ENCODE results near the gene BMPR1A. TPM values are rescaled to one million over a fixed set of nuclear protein-coding genes. Genes with fewer than 3 reads are reported as not detected.

The BMPR1A gene
- total and polyA plus RNA-seq, 9 of the 15 experiments (the other 6 are each of a cell fraction or from before 2014, with no cell fraction given): 1.6 to 17.5 (median 9.1) TPM

DNA sequence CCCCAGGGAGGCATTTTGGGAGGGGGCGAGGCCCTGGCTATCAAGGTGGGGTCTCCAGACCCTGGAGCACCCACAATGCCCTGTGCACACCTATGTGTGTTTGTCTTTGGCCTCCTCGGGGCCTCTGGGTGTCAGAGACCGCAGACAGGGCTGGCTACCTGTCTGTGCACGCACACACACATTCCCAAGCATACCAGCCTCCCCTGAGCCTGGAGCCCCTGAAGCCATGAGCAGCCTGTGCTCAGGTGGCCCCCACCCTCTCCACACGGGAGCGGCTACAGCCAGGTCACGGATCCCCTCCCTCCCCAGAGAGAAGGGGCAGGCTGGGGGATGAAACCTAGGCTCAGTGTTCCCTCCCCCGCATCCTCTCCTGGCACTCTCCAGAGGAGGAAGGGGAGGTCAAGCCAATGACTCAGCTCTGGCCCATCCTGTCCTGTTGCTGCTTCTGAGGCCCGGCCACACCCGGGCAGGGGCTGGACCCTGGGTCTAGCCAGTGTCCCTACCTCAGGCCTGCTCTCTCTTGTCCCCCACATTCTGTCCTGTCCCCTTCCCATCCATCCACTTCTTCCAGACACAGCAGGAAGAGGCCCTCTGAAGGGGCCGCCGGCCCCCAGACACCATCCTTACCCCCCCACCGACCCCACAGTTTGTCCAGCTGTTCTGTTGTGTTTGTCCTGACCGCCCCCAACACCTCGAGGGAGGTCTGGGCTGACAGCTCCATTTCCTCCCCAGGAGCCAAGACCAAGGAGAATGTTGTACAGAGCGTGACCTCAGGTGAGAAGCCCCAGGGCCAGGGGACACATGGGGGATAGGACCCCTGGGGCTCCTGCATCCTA, 202.7 kb downstream of the BMPR1A start (continued):
- no peak for TF ChIP-seq SMAD1 (IDR thresholded peaks at IDR 0.05; ENCODE audit: low read depth, low read length, partially characterized antibody)
- TF ChIP-seq NR2C1 (IDR thresholded peaks at IDR 0.05): peak; percentile 52; the same call in 1 of the 2 replicates
- no peak; the same call in 1 of the 2 replicates for TF ChIP-seq NR2C1 (tag; IDR thresholded peaks at IDR 0.05)
- TF ChIP-seq, protein P1, sequence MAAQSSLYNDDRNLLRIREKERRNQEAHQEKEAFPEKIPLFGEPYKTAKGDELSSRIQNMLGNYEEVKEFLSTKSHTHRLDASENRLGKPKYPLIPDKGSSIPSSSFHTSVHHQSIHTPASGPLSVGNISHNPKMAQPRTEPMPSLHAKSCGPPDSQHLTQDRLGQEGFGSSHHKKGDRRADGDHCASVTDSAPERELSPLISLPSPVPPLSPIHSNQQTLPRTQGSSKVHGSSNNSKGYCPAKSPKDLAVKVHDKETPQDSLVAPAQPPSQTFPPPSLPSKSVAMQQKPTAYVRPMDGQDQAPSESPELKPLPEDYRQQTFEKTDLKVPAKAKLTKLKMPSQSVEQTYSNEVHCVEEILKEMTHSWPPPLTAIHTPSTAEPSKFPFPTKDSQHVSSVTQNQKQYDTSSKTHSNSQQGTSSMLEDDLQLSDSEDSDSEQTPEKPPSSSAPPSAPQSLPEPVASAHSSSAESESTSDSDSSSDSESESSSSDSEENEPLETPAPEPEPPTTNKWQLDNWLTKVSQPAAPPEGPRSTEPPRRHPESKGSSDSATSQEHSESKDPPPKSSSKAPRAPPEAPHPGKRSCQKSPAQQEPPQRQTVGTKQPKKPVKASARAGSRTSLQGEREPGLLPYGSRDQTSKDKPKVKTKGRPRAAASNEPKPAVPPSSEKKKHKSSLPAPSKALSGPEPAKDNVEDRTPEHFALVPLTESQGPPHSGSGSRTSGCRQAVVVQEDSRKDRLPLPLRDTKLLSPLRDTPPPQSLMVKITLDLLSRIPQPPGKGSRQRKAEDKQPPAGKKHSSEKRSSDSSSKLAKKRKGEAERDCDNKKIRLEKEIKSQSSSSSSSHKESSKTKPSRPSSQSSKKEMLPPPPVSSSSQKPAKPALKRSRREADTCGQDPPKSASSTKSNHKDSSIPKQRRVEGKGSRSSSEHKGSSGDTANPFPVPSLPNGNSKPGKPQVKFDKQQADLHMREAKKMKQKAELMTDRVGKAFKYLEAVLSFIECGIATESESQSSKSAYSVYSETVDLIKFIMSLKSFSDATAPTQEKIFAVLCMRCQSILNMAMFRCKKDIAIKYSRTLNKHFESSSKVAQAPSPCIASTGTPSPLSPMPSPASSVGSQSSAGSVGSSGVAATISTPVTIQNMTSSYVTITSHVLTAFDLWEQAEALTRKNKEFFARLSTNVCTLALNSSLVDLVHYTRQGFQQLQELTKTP (IDR thresholded peaks at IDR 0.05; ENCODE audit: low read depth in 1 of 2, partially characterized antibody in 2 of 2): no peak
- TF ChIP-seq CHCHD3 (CRISPR knock-in tag; IDR thresholded peaks at IDR 0.05): no peak
- TF ChIP-seq ZKSCAN8 (CRISPR knock-in tag; IDR thresholded peaks at IDR 0.05): no peak
- TF ChIP-seq, protein P2, sequence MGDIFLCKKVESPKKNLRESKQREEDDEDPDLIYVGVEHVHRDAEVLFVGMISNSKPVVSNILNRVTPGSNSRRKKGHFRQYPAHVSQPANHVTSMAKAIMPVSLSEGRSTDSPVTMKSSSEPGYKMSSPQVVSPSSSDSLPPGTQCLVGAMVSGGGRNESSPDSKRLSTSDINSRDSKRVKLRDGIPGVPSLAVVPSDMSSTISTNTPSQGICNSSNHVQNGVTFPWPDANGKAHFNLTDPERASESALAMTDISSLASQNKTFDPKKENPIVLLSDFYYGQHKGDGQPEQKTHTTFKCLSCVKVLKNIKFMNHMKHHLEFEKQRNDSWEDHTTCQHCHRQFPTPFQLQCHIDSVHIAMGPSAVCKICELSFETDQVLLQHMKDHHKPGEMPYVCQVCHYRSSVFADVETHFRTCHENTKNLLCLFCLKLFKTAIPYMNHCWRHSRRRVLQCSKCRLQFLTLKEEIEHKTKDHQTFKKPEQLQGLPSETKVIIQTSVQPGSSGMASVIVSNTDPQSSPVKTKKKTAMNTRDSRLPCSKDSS (IDR thresholded peaks at IDR 0.05; ENCODE audit: low read depth, partially characterized antibody): no peak
- TF ChIP-seq, protein P3, sequence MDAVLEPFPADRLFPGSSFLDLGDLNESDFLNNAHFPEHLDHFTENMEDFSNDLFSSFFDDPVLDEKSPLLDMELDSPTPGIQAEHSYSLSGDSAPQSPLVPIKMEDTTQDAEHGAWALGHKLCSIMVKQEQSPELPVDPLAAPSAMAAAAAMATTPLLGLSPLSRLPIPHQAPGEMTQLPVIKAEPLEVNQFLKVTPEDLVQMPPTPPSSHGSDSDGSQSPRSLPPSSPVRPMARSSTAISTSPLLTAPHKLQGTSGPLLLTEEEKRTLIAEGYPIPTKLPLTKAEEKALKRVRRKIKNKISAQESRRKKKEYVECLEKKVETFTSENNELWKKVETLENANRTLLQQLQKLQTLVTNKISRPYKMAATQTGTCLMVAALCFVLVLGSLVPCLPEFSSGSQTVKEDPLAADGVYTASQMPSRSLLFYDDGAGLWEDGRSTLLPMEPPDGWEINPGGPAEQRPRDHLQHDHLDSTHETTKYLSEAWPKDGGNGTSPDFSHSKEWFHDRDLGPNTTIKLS (IDR thresholded peaks at IDR 0.05; ENCODE audit: borderline replicate concordance, low read depth): peak; percentile 68; the same call in 1 of the 2 replicates
- TF ChIP-seq, protein P4, sequence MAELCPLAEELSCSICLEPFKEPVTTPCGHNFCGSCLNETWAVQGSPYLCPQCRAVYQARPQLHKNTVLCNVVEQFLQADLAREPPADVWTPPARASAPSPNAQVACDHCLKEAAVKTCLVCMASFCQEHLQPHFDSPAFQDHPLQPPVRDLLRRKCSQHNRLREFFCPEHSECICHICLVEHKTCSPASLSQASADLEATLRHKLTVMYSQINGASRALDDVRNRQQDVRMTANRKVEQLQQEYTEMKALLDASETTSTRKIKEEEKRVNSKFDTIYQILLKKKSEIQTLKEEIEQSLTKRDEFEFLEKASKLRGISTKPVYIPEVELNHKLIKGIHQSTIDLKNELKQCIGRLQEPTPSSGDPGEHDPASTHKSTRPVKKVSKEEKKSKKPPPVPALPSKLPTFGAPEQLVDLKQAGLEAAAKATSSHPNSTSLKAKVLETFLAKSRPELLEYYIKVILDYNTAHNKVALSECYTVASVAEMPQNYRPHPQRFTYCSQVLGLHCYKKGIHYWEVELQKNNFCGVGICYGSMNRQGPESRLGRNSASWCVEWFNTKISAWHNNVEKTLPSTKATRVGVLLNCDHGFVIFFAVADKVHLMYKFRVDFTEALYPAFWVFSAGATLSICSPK (IDR thresholded peaks at IDR 0.05; ENCODE audit: borderline replicate concordance): no peak
- no peak for TF ChIP-seq PHB (CRISPR knock-in tag; IDR thresholded peaks at IDR 0.05)
- TF ChIP-seq MAFK (IDR thresholded peaks at IDR 0.05; ENCODE audit: low read length): peak; percentile 64; the same call in 1 of the 2 replicates
- no peak for TF ChIP-seq FOXA1 (IDR thresholded peaks at IDR 0.05; ENCODE audit: borderline replicate concordance)
- 0 out of 2 replicates have a peak, but pooled peaks have one; percentile 12 for TF ChIP-seq HLTF (IDR thresholded peaks at IDR 0.05)
- TF ChIP-seq, protein P5, sequence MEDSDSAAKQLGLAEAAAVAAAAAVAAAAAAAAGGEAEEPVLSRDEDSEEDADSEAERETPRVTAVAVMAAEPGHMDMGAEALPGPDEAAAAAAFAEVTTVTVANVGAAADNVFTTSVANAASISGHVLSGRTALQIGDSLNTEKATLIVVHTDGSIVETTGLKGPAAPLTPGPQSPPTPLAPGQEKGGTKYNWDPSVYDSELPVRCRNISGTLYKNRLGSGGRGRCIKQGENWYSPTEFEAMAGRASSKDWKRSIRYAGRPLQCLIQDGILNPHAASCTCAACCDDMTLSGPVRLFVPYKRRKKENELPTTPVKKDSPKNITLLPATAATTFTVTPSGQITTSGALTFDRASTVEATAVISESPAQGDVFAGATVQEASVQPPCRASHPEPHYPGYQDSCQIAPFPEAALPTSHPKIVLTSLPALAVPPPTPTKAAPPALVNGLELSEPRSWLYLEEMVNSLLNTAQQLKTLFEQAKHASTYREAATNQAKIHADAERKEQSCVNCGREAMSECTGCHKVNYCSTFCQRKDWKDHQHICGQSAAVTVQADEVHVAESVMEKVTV (CRISPR knock-in tag; IDR thresholded peaks at IDR 0.05): no peak

All from K562 (cell line).